GM21619 (cell line): ENCODE measurements around the gene TELO2.
"Not testable (repeated sequence)": the region's sequence is repeated elsewhere in the genome, so short reads cannot be mapped to it uniquely, and the experiment has no call there.

Experiments
- ATAC-seq: cut with Tn5 transposase; IDR thresholded peaks from one replicate; pipeline ENCODE4 v1.9.1; 2021; ENCODE audit not compliant: unreplicated experiment

TELO2 gene

DNA sequence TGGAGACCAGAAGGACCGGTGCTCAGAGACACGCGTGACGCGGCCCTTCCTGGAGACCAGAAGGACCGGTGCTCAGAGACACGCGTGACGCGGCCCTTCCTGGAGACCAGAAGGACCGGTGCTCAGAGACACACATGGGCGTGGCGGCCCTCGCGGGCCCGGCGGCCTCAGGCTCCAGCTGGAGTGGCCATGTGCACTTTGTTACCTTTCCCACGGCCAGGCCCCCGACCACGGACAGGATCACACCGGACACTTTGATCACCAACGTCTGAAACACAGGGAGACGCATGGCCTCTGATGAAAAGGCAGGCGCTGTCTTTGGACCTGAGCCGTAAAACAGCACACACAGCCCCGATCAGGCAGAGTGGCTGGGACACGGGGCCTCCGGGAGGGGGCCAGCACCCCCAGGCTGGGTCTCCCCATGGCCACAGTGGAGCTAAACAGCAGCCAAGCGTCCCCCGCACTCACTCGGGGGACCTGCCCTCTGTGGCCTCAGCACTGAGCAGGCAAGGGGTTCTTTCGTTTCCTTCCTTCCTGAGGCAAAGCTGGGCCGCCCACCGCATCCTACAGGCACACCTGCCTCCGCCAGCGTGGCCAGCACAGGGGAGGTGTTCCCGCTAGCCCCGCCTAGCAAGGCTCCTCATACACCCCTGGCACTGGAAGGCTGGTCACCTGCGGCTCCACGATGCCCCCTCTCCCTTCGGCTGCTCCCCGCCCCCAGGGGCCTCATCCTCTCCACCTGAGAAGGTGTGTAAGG, 35.5 kb upstream of the TELO2 start:
- ATAC-seq = no peak

DNA sequence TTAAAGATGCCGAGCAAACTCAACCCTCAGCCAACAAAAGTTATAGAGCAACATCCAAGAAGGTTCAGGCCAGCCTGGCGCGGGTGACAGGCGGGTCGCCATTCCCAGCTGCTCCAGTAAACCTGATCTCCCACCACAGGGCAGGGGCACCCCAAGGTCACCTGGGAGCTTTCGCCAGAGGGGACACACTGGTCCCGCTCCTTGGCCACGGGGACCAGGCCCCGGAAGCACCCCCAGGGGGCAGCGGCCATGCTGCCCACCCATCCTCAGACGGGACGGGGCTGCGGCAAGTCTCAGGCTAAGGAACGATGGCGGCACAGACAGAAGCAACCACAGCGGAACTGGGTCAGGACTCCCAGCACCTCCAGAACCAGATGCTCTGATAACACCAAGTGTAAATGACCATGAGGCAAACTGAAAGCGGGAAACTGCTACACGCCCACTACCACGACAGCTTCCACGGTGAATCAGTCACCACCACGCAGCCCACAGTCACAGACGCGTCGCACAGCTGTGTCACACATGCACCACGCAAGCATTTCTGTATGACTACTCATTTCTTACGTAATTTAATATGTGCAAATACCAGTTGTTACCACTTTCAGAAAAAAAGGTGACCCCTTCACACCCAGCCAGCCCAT, 34.7 kb upstream of the TELO2 start:
- no peak for ATAC-seq

DNA sequence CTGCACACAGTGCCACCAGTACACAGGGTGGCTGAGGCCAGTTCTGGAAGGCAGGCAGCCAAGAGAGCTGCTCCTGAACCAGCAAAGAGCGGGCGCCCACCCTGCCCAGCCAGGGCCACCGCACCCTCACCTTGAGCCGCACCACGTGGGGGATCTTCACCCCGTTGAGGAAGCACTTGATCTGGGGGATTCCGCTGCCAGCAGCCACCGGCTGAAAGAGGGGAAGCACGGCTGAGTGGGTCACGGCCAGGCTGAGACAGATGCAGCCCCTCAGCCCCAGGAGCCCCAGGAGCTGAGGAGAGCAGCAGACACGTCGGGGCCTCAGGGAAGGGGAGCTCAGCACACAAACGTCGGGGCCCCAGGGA, 34.2 kb upstream of the TELO2 start:
- ATAC-seq = no peak

DNA sequence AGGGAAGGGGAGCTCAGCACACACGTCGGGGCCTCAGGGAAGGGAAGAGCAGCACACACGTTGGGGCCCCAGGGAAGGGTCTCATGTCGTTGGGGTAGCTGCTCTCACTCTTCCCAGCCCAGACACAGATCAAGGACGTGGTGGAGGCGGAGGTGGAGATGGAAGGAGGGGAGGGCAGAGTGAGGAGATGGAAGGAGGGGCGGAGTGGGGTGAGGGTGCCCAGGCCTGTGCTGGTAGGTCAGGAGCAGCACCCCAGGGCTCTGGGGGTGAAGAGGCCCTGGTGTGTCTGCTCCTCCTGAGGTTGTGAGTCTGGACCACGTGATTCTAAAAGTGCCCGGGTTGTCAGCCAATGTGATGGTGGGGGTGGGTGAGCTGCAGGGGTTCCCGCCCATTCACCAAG, 33.2 kb upstream of the TELO2 start:
- no peak for ATAC-seq

DNA sequence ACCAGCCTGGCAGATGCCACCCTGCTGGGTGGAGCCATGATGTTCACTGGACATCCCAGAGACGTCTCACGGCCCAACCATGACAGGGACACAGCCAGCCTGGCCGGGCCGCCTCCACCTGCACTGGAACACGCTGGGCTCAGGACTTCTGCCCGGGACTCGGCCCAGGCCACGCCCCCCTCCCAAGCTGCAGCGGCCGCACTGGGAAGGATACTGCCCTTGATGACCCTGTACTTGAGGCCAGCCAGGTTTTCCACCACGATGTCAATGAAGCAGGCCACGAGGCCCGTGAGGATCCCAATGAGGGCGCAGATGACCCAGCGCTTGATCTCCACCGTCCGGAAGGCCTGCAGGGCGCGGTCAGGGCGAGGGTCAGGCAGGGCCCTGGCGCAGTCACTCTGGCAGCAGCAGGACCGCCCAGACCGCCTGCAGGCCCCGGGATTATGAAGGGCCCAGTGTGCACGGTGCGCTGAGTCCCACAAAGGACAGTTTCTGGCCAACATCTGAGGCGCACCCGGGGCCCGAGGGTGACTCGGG, 32.5 kb upstream of the TELO2 start:
- no peak for ATAC-seq

DNA sequence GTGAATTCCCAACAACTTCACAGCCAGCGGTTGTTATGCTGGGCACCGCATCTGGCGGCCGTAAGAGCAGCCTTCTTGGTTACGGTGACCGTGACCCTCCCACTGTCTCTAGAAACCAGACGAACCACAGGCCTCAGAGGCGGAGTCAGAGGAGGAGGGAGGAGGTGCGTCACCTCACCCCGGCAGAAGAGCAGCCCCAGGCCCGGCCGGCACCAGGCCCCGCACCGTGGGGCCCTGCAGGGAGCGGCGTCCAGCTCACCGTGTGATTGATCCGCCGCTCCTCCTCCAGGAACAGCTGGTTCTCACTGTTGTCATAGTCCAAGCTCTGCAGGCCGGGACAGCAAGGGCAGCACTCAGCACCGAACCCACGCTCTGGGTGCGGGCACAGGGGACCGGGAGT, 32.0 kb upstream of the TELO2 start:
- ATAC-seq = no peak

DNA sequence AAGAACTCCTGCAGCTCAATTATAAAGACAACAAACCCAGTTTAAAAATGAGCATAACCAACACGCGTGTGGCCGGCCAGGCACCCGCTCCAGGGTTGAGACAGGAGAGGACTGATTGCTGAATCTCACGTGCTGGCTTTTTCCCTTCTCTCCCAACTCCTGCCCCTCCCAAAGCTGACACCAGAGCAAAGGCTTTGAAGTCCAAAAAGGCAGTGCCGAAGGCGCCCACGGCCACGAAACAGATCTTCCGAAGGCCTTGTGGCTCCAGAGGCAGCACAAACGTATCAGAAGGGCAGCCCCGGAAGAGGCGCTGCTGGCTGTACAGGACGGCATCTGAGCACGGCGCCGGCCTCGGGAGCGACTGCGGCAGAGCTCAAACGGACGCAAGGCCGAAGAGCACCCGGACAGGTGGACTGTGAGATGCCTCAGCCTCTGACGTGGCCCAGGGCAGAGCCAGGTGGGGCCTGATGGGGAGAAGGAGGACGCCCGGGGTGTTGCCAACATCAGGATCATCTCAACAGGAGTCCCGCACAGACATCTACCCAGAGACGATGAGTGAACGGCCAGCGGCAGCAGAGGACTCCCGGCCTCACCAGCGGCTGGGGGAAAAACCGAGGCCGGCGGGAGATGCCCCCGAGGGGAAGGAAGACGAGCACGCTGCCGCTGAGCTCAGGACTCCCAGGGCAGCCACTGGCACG, 28.8 kb upstream of the TELO2 start:
- no peak for ATAC-seq

DNA sequence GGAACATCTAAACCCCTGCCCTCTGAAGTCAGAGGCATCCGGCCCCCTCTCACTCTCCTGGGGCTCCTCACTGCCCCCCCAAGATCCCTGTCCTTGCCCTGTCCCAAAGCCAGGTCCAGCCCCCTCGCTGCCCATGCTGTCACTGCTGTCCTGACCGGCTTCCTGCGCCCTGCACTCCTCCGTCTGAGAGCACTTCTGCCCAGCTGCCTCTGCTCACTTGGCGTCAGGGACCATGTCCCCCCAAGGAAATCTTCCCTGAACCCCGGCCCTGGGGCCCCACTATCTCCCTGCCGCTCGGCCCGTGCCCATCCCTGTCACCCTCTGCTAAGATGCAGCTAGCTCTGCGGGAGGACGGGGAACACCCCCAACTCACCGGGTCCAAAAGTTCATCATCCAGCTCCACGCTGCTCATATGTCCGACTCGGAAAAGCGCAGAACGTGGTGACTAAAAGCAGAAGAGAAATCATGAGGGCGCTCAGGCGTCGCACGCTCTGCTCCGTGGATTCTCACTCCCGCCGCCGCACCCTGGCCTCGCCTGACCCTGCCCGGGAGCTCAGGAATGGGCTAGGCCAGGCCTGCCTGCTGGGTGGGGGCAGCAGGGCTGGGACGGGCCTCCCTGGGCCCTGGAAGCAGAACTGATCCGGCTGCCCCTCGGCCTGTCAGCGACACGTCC, 28.1 kb upstream of the TELO2 start:
- ATAC-seq = no peak

DNA sequence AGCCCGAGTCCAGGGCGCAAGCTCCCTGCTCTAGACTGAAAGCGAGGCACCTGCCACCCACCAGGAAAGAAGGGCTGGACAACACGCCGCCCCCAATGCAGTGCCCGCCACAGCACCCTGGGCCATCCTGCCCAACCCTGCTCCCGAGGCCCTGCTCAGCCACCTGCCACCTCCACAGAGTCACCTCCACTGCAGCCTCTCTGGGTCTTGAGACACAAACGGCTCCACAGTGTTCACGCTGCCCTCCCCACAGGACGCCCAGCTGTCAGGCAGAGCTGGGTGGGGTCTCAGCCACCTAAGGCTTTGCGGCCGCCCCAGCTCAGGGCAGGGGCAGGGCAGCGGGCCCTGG, 27.6 kb upstream of the TELO2 start:
- no peak for ATAC-seq

DNA sequence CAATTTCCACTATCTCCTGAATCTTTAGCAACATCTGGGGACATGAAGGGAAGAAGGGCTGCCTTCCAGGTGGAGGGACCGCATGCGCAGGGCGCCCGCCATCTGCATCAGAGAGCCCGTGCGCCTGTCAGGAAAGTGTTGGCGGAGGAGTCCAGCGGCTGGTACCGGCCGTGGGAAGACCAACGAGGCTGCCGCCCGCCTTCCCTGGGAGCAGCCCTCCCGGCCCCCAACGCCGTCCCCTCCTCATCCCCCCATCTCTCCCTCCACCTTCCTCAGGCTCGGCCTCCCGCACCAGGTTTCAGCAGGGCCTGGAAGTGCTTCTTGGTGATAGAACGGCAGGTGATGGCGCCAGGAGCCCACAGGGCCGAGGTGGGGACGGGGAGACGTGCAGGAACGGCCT, 27.1 kb upstream of the TELO2 start:
- no peak for ATAC-seq

DNA sequence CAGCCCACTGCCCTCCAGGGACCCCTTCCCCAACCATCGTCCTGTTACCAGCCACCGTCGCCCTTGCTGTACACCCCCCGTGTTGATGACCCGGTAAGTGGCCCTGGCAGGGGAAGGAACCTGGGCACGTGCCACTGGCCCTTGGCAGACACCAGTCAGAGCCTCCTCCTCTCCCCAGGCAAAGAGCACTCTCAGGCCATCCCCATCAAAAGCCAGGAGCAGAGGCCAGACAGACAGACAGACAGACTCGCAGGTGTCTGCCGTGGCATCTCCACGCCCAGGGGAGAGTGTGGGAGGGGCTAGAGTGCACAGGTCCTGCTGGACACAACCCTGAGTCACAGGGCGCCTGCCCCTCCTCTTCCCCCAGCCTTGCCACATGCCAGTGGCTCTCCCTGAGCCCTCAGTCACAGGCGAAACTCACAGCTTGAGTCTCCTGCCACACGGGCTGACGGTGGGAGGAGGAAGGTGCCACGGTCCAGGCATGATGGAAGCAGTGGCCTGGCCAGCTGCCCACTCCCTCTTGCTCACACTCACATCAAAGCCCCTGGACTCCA, 26.1 kb upstream of the TELO2 start:
- no peak for ATAC-seq

DNA sequence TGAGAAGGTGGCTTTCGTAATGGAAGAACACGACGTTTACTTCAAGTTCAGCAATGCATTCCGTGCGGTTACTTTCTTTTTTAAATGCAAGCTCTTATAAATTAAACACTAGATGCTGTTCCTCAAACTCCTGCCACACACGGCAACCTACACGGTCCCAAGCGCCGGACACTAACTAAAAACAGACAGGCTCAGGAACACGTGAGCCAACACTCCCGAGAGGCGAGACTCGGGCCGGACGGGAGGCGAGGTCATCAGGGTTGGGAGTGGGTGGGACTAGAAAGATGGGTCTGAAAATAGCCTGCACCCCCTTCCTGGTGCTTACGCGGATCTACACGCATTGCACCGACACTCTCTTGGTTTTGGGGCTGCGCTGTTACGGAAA, 24.7 kb upstream of the TELO2 start:
- no peak for ATAC-seq

DNA sequence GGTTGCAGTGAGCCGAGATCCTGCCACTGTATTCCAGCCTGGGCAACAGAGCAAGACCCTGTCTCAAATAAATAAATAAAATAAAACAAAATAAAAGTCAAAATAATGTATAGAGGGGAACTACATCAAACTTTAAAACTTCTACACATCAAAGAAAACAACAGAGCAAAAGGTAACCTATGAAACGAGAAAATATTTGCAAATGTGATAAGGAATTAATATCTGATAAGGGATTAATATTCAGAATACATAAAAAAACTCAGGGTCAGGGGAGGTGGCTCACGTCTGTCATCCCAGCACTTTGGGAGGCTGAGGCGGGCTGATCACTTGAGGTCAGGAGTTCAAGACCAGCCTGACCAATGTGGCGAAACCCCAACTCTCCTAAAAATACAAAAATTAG, 24.0 kb upstream of the TELO2 start:
- not testable (repeated sequence) for ATAC-seq

DNA sequence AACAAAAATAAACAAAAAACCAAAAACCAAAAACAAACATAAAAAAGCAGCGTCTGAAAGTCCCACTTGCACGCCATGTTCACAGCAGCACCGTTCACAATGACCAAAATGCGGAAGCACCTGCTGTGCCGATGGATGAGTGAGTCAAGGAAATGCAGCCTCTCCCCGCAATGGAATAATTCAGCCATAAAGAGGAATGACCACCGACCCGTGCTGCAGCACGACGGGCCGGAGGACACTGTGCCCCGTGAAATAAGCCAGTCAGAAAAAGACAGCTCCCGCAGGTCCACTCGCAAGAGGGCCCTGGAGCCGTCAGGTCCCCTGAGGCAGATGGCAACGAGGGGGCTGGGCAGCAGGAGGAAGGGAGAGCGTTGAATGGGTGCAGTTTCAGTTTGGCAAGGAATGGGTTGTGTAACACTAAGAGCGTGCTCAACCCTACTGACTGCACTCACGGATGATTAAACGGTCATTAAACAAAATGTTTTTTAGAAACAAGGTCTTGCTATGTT, 23.4 kb upstream of the TELO2 start:
- ATAC-seq = no peak

DNA sequence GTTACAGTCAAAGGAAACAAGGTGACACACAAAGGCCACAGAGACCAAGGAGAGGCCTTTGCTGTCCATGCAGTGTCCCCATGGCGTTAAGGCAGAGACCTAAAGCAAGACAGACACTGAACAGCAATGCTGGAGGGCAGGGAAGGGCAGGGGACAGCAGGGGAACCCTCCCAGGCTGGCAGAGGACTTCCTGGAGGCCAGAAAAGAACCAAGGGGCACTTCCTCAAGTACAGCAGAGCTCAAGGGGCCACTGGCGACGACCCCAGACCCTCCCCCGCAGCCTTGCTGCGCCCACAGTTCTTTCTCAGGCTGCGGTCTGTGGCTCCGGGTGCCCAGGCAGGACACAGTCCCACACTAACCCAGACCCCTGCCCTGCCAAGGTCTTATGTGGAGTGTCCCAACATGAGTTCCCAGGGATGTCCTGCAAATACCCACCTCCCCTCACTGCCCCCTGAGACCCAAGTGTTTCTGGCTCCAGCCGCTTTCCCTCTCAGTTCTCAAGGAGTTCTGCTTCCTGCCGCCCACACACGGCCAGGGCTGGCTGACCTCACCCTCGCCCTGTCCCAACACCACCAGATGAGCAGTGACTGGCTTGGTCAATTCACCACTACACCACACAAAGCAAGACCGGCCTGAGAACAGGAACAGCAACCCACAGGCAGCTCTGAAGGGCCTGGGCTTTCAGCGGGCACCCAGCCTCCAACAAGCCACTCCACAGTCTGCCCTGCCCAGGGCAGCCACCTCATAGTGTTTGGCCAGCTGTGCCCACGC, 22.5 kb upstream of the TELO2 start:
- no peak for ATAC-seq

DNA sequence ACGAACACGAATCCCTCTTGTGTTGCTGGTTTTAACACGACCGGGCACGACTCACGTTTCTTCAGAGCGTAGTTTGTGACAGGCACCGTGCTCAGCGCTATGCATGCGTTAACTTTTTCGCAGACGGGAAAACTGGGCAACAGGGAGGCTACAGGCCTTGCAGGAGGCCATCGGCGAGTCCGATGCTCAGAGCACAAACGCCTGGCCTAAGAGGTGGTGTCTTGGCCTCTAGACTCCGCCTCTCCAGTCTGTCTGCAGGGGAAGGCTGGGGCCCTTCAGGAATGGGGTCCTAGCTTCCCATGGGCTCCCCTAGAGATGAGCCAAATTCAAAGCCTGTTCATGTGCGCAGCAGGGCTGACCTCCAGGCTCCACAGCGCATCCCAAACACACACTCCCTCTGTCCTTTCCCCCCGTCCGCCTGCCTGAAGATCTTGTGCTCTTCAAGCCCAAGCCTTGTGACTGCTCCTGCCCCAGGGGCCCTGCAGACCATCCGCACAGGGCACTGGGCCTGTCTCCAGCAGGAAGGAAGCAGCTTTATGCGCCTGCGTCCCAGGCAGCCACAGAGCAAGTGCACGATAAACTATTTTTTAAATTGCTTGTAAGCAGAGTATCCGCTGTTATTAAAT, 21.5 kb upstream of the TELO2 start:
- no peak for ATAC-seq

DNA sequence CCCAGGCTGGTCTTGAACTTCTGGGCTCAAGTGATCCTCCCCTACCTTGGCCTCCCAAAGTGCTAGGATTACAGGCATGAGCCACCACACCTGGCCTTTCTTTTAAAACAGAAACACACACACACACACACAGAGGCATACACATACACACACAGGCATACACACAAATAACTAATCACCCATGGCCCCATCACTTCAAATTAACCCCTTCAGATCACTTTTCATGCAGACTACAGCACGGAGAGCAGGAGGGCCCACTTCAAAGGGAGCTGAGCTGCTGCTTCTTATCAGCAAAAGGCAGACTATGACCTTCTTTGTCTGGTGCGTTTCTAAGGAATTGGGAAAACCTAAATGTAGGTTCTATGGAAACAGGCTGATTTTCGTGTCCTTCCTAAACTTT, 20.2 kb upstream of the TELO2 start:
- ATAC-seq = no peak

DNA sequence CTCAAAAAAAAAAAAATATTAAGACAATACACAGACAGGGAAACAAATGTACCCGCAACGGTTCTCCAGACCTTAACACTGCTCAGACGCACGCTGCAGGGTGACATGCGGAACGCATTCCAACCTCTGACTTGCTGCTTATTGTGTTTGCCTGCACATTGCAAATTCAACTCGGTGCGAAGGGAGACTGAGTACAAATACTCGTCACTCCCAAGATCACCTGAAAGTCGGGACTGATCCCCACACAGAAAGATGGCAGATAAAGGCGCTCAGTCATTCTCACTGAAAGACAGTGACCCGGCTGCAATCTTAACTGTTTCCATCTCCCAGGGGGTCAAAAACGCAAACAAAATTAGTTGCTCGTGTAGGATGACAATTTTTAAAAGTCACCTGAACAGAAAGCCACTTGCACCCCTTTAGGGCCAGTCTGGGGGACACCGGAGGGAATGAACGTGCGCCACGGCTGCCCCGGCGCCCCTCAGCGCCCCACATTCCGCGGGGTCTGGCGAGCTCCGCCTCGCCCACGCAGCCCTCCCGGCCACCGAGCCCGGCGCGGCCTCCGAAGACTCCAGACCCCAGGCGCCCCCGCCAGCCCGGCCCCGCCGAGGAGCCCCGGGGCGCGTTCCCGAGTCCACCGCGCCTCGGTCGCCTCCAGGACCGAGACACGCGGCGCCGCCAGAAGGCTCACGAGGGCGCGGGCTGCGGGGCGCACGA, 18.9 kb upstream of the TELO2 start:
- peak; percentile 22 for ATAC-seq

DNA sequence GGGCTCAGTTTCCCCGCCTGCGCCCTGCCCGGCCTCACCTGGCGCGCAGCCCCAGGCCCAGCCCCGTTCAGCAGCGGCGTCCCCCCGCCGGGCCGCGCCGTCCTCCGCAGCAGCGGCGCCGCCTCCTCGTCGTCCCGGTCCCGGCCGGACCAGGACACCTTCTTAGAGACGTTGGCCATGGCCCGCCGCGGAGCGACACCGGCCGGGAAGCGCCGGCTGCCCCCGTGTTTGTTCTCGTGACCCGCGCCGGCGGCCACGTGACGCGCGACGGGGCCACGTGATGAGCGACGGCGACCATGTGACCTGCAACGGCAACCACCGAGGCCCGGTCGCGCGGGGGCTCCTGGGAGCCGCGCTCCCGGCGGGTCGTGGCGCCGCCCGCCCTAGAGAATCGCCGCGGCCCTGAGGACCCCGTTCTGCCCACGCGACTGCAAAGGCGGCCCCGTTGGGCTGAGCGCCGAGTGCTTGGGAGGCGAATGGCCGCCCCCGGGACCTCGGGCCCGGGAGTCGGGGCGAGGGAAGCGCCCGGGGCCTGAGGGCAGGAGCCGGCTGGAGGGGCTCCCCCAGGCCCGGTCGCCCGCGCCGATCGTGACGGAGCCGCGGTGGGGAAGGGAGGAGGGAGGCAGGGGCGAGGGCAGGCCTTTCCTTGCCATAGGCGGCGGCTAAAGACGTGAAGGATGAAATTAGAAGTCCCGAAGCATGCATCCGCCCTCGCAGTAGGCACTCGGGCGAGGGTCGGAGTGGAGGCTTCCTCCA, 18.2 kb upstream of the TELO2 start, which contains the start of gene CLCN7:
CLCN7 (minus strand) TSS at position 233 of the 756 bp plus-strand sequence; CDS start at position 179, 54 bp downstream.
- ATAC-seq = peak; percentile 76
